Measurements from ENCODE around the gene ZFYVE9. TPM values are rescaled to one million over a fixed set of nuclear protein-coding genes. Genes with fewer than 3 reads are reported as not detected.
"Not testable (repeated sequence)": the region's sequence is repeated elsewhere in the genome, so short reads cannot be mapped to it uniquely, and the experiment has no call there.

ZFYVE9 gene
- total RNA-seq, 4 donors from 2014 or later = 22.8 to 37.0 (median 28.2) TPM

- Histone ChIP-seq H3K36me3 (no peaks in the 10 kb centered on the region), H3K9me3 (no peaks in the 10 kb centered on the region), H3K4me3 (peak overlapping the region; percentile 81 to 100 (median 86)), H3K27me3 (no peaks in the 10 kb centered on the region), H3K4me1 (peaks cover 4 to 43% (median 19%) of the 10 kb centered on the region in 4 donors), H3K27ac (peak overlapping the region; percentile 94 to 98 (median 96))
- DNase-seq = peak; percentile 36
- 3 to 33% methylated on average over 3 to 53 of the region's 80 CpGs for WGBS, 2 donors (ENCODE audit: low coverage in 1 of 2)
- intact Hi-C loops (cut with DNase I; ENCODE audit: low total_unique reads) (no loop called here), in situ Hi-C loops (cut with MboI; ENCODE audit: low pct_ligation_motif_present in 1 of 4, low pct_unique_long_range_greater_than_20kb in 1 of 4, low sequenced_read_pairs in 3 of 4) (loop anchor here (5.0 to 25.0 kb wide), 3 partner anchors 145 to 545 kb away; partner anchors contain the start of gene COA7 (in 4 of the 4))
- TF ChIP-seq POLR2A (IDR thresholded peaks at IDR 0.05) (no peak), POLR2AphosphoS5 (IDR thresholded peaks at IDR 0.05) (no peak), EP300 (IDR thresholded peaks at IDR 0.05; ENCODE audit: low read depth) (no peak)
- TF ChIP-seq, protein P1, sequence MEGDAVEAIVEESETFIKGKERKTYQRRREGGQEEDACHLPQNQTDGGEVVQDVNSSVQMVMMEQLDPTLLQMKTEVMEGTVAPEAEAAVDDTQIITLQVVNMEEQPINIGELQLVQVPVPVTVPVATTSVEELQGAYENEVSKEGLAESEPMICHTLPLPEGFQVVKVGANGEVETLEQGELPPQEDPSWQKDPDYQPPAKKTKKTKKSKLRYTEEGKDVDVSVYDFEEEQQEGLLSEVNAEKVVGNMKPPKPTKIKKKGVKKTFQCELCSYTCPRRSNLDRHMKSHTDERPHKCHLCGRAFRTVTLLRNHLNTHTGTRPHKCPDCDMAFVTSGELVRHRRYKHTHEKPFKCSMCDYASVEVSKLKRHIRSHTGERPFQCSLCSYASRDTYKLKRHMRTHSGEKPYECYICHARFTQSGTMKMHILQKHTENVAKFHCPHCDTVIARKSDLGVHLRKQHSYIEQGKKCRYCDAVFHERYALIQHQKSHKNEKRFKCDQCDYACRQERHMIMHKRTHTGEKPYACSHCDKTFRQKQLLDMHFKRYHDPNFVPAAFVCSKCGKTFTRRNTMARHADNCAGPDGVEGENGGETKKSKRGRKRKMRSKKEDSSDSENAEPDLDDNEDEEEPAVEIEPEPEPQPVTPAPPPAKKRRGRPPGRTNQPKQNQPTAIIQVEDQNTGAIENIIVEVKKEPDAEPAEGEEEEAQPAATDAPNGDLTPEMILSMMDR (IDR thresholded peaks at IDR 0.05) = no peak
These were observed 613 bp downstream of the ZFYVE9 start for GRCh38 chr1:52142220-52143183.

DNA sequence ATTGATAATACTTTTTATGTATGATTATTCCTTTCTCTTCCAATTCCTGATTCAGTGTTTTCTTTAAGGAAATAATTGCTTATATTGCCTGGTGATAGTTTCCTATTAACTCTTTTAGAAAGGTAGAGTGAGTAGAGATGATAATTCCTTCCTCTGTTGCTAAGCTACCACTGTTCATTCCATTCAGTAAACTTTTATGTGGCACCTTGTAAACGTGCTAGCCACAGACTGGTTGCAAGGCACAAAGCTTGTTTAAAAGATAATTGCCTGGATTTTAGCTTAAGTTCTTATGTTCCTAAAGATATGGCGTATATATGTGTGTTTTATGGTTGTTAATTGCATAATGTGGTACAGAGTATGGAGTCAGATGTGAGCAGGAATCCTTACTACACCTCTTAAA is 3.2 kb downstream of the ZFYVE9 start:
- no peaks in the 10 kb centered on the region for H3K27me3 ChIP-seq
- WGBS, 2 donors (ENCODE audit: low coverage in 1 of 2) = 34 to 49% methylated on average over 2 of the region's 2 CpGs
- in situ Hi-C loops (cut with MboI; ENCODE audit: low pct_ligation_motif_present in 1 of 4, low pct_unique_long_range_greater_than_20kb in 1 of 4, low sequenced_read_pairs in 3 of 4) = loop anchor here (25.0 kb wide), 2 partner anchors 142 to 542 kb away; partner anchors contain the start of gene COA7 (in 4 of the 4)
- intact Hi-C loops (cut with DNase I; ENCODE audit: low total_unique reads) = no loop called here
- H3K4me3 ChIP-seq = no peak overlapping the region
- DNase-seq = no peak
- no peaks in the 10 kb centered on the region for H3K9me3 ChIP-seq
- TF ChIP-seq, protein P1 (IDR thresholded peaks at IDR 0.05) = no peak
- TF ChIP-seq POLR2AphosphoS5 (IDR thresholded peaks at IDR 0.05) (no peak), EP300 (IDR thresholded peaks at IDR 0.05; ENCODE audit: low read depth) (no peak), POLR2A (IDR thresholded peaks at IDR 0.05) (no peak)
- no peaks in the 10 kb centered on the region for H3K36me3 ChIP-seq
- H3K27ac ChIP-seq = no peak overlapping the region
- H3K4me1 ChIP-seq = peaks cover 4 to 43% (median 19%) of the 10 kb centered on the region in 4 donors

- H3K4me1 ChIP-seq; H3K27ac ChIP-seq; DNase-seq; in situ Hi-C loops (cut with MboI; ENCODE audit: low pct_ligation_motif_present in 1 of 4, low pct_unique_long_range_greater_than_20kb in 1 of 4, low sequenced_read_pairs in 3 of 4); H3K27me3 ChIP-seq; H3K36me3 ChIP-seq; H3K4me3 ChIP-seq; intact Hi-C loops (cut with DNase I; ENCODE audit: low total_unique reads); H3K9me3 ChIP-seq: not testable (repeated sequence)
- 88 to 97% methylated on average over 6 to 11 of the region's 11 CpGs for WGBS, 2 donors (ENCODE audit: low coverage in 1 of 2)
These were observed 8.6 kb downstream of the ZFYVE9 start for GRCh38 chr1:52150445-52150844.

DNA sequence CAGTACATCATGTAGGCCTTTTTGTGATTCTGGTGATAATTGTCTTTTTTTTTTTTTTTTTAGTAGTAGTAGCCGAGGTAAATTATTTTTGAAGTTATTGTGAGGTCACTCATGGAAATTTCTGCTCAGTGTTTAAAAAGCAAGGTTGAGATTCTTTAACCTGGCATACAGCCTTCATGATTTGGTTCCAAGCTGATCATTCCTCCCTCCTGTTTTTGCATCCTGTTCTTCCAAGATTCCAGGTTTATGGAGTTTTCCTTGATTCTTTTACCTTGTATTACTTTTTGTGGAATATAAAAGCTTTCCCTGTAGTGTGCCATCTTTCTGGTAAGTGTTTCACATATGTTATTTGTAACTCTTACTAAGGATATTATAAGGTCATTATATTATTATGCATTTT is 9.1 kb downstream of the ZFYVE9 start:
- no peaks in the 10 kb centered on the region for H3K9me3 ChIP-seq
- no peak for DNase-seq
- H3K4me1 ChIP-seq = peaks cover 0 to 1% (median 0%) of the 10 kb centered on the region in 4 donors
- intact Hi-C loops (cut with DNase I; ENCODE audit: low total_unique reads) = no loop called here
- in situ Hi-C loops (cut with MboI; ENCODE audit: low pct_ligation_motif_present in 1 of 4, low pct_unique_long_range_greater_than_20kb in 1 of 4, low sequenced_read_pairs in 3 of 4) = no loop called here
- 50 to 52% methylated on average over 1 of the region's 1 CpG for WGBS, 2 donors (ENCODE audit: low coverage in 1 of 2)
- TF ChIP-seq POLR2AphosphoS5 (IDR thresholded peaks at IDR 0.05) (no peak), EP300 (IDR thresholded peaks at IDR 0.05; ENCODE audit: low read depth) (no peak), POLR2A (IDR thresholded peaks at IDR 0.05) (no peak)
- TF ChIP-seq, protein P1 (IDR thresholded peaks at IDR 0.05) = no peak
- H3K36me3 ChIP-seq = no peaks in the 10 kb centered on the region
- H3K27ac ChIP-seq = no peak overlapping the region
- H3K4me3 ChIP-seq = no peak overlapping the region
- no peaks in the 10 kb centered on the region for H3K27me3 ChIP-seq

Data from transverse colon (tissue), 4 donors.